ENCODE results near the gene PRAC1. TPM values are rescaled to one million over a fixed set of nuclear protein-coding genes. Genes with fewer than 3 reads are reported as not detected.
"Not testable (repeated sequence)": the region's sequence is repeated elsewhere in the genome, so short reads cannot be mapped to it uniquely, and the experiment has no call there.

PRAC1 gene
- total RNA-seq, 1 experiment from 2014 or later, result not detected

DNA sequence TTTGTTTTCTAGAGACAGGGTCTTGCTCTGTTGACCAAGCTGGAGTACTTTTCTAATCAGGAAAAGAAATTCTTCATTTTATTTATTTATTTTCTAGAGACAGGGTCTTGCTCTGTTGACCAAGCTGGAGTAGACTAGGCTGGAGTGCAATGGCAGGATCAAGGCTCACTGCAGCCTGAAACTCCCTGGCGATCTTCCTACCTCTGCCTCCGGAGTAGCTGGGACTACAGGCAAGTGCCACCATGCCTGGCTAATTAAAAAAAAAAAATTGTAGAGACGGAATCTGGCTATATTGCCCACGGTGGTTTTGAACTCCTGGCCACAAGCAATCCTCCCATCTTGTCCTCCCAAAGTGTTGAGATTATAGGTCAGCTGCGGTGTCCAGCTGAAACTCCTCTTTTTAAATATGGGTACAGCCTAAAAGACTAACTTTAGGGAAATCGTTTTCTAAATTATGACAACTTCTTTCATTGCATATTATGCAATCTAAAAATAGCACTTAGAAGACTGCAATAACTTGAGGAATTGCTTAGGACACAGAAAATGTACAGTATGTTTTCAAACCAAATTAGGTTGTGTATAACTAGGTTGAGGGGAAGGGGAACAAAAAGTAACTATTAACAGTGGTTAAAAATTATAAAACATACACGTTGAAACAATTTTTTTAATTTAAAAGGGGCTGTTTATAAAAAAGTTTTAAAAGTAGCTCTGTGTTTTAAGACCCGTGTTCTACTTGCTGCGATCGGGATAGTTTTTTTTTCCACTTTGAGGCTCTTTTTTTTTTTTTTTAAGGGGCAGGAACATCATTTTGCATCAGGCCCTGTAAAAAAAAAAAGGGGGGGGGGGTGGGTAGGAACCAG is 4.7 kb downstream of the PRAC1 start:
- CTCF ChIA-PET, result interaction anchor here (0.6 to 0.7 kb wide), 3 partner anchors 51 to 196 kb away, joined by 3 to 5 read pairs (median 3); no protein-coding TSS in a partner anchor
- Mint-ChIP-seq H3K27me3 (ENCODE audit: unreplicated experiment) (peaks cover 7% of the 10 kb centered on the region), H3K36me3 (ENCODE audit: insufficient read depth, unreplicated experiment) (no peaks in the 10 kb centered on the region), H3K4me1 (ENCODE audit: low read depth, unreplicated experiment) (no peaks in the 10 kb centered on the region), H3K9me3 (ENCODE audit: low read depth, unreplicated experiment) (no peaks in the 10 kb centered on the region), H3K27ac (ENCODE audit: unreplicated experiment) (no peak overlapping the region), H3K4me3 (ENCODE audit: low read depth, unreplicated experiment) (no peak overlapping the region)
- TF ChIP-seq, protein P1, sequence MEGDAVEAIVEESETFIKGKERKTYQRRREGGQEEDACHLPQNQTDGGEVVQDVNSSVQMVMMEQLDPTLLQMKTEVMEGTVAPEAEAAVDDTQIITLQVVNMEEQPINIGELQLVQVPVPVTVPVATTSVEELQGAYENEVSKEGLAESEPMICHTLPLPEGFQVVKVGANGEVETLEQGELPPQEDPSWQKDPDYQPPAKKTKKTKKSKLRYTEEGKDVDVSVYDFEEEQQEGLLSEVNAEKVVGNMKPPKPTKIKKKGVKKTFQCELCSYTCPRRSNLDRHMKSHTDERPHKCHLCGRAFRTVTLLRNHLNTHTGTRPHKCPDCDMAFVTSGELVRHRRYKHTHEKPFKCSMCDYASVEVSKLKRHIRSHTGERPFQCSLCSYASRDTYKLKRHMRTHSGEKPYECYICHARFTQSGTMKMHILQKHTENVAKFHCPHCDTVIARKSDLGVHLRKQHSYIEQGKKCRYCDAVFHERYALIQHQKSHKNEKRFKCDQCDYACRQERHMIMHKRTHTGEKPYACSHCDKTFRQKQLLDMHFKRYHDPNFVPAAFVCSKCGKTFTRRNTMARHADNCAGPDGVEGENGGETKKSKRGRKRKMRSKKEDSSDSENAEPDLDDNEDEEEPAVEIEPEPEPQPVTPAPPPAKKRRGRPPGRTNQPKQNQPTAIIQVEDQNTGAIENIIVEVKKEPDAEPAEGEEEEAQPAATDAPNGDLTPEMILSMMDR (IDR thresholded peaks at IDR 0.05; ENCODE audit: unreplicated experiment), result no peak
- intact Hi-C loops (cut with micrococcal nuclease; ENCODE audit: unreplicated experiment), result no loop called here
- BruUV-seq (replicated peaks), result no TSS peak
- no peak for DNase-seq

- H3K4me3 Mint-ChIP-seq (ENCODE audit: low read depth, unreplicated experiment); DNase-seq; H3K27ac Mint-ChIP-seq (ENCODE audit: unreplicated experiment); BruUV-seq (replicated peaks); H3K9me3 Mint-ChIP-seq (ENCODE audit: low read depth, unreplicated experiment); H3K36me3 Mint-ChIP-seq (ENCODE audit: insufficient read depth, unreplicated experiment); intact Hi-C loops (cut with micrococcal nuclease; ENCODE audit: unreplicated experiment); H3K4me1 Mint-ChIP-seq (ENCODE audit: low read depth, unreplicated experiment): not testable (repeated sequence)
- peaks cover 13% of the 10 kb centered on the region for H3K27me3 Mint-ChIP-seq (ENCODE audit: unreplicated experiment)
- CTCF ChIA-PET, result interaction anchor here (0.7 to 0.8 kb wide), 2 partner anchors 38 to 550 kb away, joined by 3 read pairs; no protein-coding TSS in a partner anchor
Observed at GRCh38 chr17:48716549-48716948, 5.8 kb downstream of the PRAC1 start.

- TF ChIP-seq, protein P1 (IDR thresholded peaks at IDR 0.05; ENCODE audit: unreplicated experiment), result no peak
- no peak for DNase-seq
- Mint-ChIP-seq H3K27ac (ENCODE audit: unreplicated experiment) (no peak overlapping the region), H3K4me1 (ENCODE audit: low read depth, unreplicated experiment) (no peaks in the 10 kb centered on the region), H3K4me3 (ENCODE audit: low read depth, unreplicated experiment) (no peak overlapping the region), H3K9me3 (ENCODE audit: low read depth, unreplicated experiment) (no peaks in the 10 kb centered on the region), H3K27me3 (ENCODE audit: unreplicated experiment) (peaks cover 19% of the 10 kb centered on the region), H3K36me3 (ENCODE audit: insufficient read depth, unreplicated experiment) (no peaks in the 10 kb centered on the region)
- CTCF ChIA-PET, result interaction anchor here (0.7 kb wide), 1 partner anchor 549 kb away, joined by 3 read pairs; no protein-coding TSS in a partner anchor
- intact Hi-C loops (cut with micrococcal nuclease; ENCODE audit: unreplicated experiment), result no loop called here
- no TSS peak for BruUV-seq (replicated peaks)
Observed at GRCh38 chr17:48715496-48716399, 6.6 kb downstream of the PRAC1 start.

DNA sequence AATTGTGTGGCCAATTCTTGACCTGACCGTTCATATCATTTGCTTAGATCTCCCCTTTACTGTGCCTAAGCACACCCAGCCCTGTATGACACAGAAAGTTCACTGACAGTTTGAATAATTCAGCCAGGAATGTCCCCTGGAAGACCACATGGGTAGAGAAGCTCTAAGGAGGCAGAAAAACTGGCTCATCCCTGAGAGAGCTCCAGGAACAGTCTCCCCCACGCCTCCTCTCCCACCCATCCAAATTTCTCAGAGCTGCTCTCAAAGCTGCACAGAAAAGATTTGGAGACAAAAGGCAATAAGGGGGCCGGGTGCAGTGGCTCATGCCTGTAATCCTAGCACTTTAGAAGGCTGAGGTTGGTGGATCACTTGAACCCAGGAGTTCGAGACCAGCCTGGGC is 11.2 kb downstream of the PRAC1 start:
- TF ChIP-seq, protein P1 (IDR thresholded peaks at IDR 0.05; ENCODE audit: unreplicated experiment), result no peak
- Mint-ChIP-seq H3K27ac (ENCODE audit: unreplicated experiment) (no peak overlapping the region), H3K4me1 (ENCODE audit: low read depth, unreplicated experiment) (no peaks in the 10 kb centered on the region), H3K4me3 (ENCODE audit: low read depth, unreplicated experiment) (no peak overlapping the region), H3K9me3 (ENCODE audit: low read depth, unreplicated experiment) (no peaks in the 10 kb centered on the region), H3K27me3 (ENCODE audit: unreplicated experiment) (peaks cover 65% of the 10 kb centered on the region), H3K36me3 (ENCODE audit: insufficient read depth, unreplicated experiment) (no peaks in the 10 kb centered on the region)
- intact Hi-C loops (cut with micrococcal nuclease; ENCODE audit: unreplicated experiment), result no loop called here
- DNase-seq, result no peak
- CTCF ChIA-PET, result interaction anchor here (0.6 kb wide), 1 partner anchor 501 kb away, joined by 3 read pairs; no protein-coding TSS in a partner anchor
- BruUV-seq (replicated peaks), result no TSS peak
